Muscle layer of duodenum (tissue), 2 donors: ENCODE results near the gene FADS1.

Source experiments
- H3K27ac ChIP-seq: one replicate; pipeline ENCODE4 v1.7.0; 2013; ENCODE audit warnings: mild to moderate bottlenecking, low read length
- H3K27me3 ChIP-seq: one replicate; pipeline ENCODE4 v1.7.0; 2013; ENCODE audit warnings: low read depth, mild to moderate bottlenecking, control low read depth, low read length
- H3K36me3 ChIP-seq, 2 donors: one replicate each; pipeline ENCODE4 v1.7.0; 2013; ENCODE audit warnings: low read length in 2 of 2, control low read depth in 1 of 2, mild to moderate bottlenecking in 1 of 2; ENCODE audit not compliant: insufficient read depth in 2 of 2, control insufficient read depth in 1 of 2
- H3K4me1 ChIP-seq, 2 donors: one replicate each; pipeline ENCODE4 v1.7.0; 2013; ENCODE audit warnings: low read length in 2 of 2, mild to moderate bottlenecking in 2 of 2, control low read depth in 1 of 2, moderate library complexity in 1 of 2; ENCODE audit not compliant: insufficient read depth in 2 of 2, control insufficient read depth in 1 of 2
- H3K4me3 ChIP-seq, 2 donors: one replicate each; pipeline ENCODE4 v1.7.0; 2013; ENCODE audit warnings: low read length in 2 of 2, low read depth in 1 of 2, mild to moderate bottlenecking in 1 of 2
- H3K9me3 ChIP-seq, 2 donors: one replicate each; pipeline ENCODE4 v1.7.0; 2013; ENCODE audit warnings: low read length in 2 of 2, control low read depth in 1 of 2, mild to moderate bottlenecking in 1 of 2; ENCODE audit not compliant: control insufficient read depth in 1 of 2
- donor health status: healthy.

The FADS1 gene

DNA sequence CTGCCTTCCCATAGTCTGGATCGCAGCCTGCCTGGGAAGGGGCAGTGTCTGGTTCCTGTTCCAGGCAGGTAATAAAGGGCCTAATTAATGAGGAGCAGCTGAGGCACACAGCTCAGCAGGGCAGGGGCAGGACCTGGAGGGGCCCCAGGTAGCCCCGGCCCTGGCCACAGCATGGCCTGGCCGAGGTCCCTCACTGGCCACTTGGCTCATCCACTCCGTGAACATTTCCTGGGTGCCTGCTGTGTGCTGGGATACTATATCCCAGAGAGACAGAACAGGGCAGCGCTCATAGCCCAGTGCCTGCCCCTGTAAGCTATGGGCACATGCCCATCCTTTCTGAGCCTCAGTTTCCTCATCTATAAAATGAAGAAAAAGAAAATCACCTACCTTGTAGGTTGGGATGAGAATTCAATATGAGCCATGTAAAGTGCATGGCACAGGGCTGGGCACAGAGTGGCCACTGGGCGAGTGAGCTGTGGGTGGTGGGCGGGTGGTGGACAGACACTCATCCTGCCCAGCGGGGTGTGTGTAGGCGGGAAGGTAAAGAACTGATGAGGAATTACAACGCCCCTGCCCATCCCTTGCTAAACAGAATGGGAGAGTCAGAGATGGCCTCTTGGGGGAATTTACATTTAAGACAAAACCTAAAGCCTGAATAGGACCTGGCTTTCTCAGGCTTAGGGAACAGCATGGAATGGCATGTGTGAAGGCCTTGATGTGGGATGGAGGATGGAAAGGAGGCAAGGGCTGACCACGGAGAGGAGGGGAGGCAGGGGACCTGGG, 55.2 kb downstream of the FADS1 start:
- H3K9me3 ChIP-seq: no peaks in the 10 kb centered on the region
- no peak overlapping the region for H3K4me3 ChIP-seq
- no peaks in the 10 kb centered on the region for H3K4me1 ChIP-seq
- no peaks in the 10 kb centered on the region for H3K27me3 ChIP-seq
- no peaks in the 10 kb centered on the region for H3K36me3 ChIP-seq
- H3K27ac ChIP-seq: no peak overlapping the region

DNA sequence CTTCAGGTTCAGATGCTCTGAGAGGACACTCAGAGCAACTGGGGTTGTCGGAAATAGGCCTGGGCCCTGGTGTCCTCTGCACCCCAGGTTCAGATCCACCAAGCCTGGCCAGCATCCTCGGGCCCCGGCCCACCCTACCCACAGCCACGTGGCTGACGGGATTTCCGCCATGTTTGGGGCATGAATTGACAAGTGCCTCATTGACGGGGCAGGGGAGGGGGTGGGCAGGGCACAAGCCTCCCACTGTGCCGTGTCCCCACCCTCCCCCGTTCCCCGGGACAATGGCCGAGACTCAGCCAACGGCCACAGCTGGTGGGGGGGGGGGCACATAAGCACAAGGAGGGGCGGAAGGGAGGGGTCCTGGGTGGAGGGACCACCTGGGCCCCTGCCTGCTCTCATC, 55.9 kb downstream of the FADS1 start:
- no peak overlapping the region for H3K4me3 ChIP-seq
- no peaks in the 10 kb centered on the region for H3K4me1 ChIP-seq
- no peak overlapping the region for H3K27ac ChIP-seq
- no peaks in the 10 kb centered on the region for H3K9me3 ChIP-seq
- H3K27me3 ChIP-seq: no peaks in the 10 kb centered on the region
- H3K36me3 ChIP-seq: no peaks in the 10 kb centered on the region

DNA sequence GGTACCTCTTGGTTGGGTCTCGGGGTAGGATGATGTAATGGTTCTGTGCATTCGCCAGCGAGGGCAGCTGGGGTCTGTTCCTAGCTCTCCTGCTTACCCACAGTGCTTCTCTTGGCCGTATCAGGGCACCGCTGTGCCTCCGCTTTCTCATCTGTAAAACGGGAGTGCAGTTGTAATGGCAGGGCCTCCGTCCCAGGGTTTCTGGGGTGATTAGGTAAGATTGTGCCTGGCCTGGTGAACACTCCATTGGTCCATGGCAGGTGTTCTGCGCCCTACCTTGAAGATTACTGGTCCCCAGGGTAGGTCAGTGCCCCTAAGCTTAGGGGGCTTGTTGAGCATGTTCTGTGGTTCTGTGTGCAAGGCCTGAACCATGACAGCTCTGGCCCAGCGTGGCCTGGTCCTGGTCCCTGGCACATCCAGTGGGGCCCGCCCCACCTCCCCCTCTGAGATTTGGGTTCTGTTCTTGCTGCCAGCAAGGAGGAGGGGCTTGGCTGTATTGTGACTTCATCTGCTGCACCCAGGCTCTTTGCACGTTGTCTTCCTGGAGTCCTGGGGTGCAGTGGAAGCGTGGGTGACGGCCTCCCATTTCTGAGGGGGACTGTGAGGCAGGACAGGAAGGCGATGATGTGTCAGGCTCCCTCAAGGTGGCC, 59.5 kb downstream of the FADS1 start:
- Histone ChIP-seq H3K27me3 (no peaks in the 10 kb centered on the region), H3K4me3 (no peak overlapping the region), H3K27ac (peak overlapping the region; percentile 72), H3K9me3 (no peaks in the 10 kb centered on the region), H3K36me3 (no peaks in the 10 kb centered on the region), H3K4me1 (peaks cover 0 to 5% of the 10 kb centered on the region in 2 donors)

DNA sequence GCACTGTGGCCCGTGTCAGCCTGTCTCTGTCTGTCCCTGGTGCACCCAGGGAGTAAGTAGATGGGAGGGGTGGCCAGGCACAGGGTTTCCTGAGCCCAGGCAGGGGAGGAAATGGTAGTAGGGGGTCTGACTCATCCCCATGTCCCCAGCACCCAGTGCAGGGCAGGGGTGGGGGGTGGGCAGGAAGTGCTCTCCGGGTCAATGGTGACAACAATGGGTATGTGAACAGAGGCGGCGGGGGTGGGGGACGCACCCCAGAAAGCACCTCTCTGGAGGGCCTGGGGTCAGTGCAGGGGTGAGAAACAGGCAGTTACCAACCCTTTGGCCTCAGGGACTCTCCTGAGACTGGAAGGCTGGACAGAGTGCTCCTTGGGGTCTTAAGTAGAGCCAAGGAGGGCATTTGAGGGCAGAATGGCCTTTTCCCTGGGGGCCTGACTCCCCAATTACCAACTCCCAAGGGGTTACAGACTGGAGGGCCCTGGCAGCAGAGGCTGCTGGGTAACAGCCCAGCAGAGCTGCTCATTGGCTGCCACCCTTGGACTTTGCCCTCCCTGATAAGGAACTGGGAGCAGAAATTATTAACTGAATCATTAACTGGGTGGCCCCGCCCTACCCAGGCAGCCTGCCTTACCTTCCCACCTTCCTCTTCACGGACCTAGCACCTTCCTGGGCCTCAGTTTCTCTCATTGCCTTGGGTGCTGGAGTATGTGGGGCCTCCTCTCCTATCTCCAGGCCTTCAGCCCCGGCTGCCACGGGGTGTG, 60.2 kb downstream of the FADS1 start:
- H3K36me3 ChIP-seq: no peaks in the 10 kb centered on the region
- peaks cover 3 to 5% of the 10 kb centered on the region in 2 donors for H3K4me1 ChIP-seq
- H3K9me3 ChIP-seq: no peaks in the 10 kb centered on the region
- no peak overlapping the region for H3K4me3 ChIP-seq
- H3K27ac ChIP-seq: peak overlapping the region; percentile 72
- no peaks in the 10 kb centered on the region for H3K27me3 ChIP-seq

DNA sequence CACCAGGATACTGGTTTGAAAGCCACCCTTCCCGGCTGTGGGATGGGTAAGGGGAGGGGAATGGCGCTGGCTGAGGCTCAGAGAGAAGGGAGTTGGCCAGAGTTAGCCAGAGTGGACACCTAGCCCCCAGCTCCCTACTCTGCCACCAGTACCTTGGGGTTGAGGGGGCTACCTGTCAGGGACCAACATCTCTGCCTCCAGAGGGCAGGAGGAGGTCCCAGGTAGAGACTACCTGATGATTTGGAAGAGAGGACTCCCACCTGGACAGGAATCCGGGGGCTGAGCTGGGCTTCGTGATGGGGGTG, 60.7 kb downstream of the FADS1 start:
- Histone ChIP-seq H3K27me3 (no peaks in the 10 kb centered on the region), H3K9me3 (no peaks in the 10 kb centered on the region), H3K36me3 (no peaks in the 10 kb centered on the region), H3K4me3 (no peak overlapping the region), H3K27ac (peak overlapping the region; percentile 69), H3K4me1 (peaks cover 3 to 5% of the 10 kb centered on the region in 2 donors)

DNA sequence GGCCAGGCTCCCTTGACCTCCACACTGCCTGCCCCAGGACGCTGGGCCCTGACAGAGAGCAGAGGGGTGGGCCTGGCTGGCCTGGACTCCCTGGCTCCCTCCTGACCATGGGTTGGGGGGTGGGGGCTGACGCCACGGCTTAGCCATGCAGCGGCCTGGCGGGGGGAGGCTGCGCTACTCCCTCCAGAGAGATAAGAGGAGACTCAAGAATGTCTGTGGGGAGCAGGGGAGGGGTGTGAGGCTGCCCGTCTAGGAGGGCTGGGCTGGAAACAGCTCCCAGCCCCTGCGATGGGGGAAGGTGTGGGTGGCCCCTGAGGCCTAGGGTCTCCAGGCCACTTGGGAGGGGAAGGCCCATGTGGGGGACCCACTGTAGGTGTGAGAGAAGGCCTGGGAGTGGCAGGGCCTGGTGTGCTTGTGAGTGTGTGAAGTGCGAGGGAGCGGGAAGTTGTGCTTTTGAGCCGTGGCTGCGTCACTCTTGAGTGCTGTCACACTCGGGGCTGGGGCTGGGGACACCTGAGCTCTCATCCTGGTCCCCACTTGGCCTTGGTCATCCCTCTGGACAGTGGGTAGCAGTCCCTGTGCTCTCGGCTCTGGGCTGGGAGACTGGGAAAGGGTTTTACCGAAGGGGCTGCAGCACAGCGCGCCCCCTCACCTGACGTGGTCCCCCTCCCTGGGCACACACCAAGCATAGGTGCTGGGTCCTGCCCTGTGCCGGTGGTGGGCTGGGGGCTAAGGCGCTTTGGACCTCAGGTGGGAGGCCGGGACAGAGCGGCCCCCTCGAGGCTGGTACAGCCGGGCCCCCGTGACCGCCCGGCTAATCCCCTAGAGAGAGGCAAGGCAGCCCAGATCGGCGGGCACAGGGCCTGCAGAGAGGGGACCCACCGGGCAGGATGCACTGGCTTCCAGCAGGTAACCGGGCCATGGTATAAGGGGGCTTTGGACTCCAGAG, 62.0 kb downstream of the FADS1 start:
- peak overlapping the region; percentile 69 for H3K27ac ChIP-seq
- H3K27me3 ChIP-seq: no peaks in the 10 kb centered on the region
- no peaks in the 10 kb centered on the region for H3K9me3 ChIP-seq
- no peaks in the 10 kb centered on the region for H3K36me3 ChIP-seq
- H3K4me3 ChIP-seq: no peak overlapping the region
- peaks cover 3 to 5% of the 10 kb centered on the region in 2 donors for H3K4me1 ChIP-seq

DNA sequence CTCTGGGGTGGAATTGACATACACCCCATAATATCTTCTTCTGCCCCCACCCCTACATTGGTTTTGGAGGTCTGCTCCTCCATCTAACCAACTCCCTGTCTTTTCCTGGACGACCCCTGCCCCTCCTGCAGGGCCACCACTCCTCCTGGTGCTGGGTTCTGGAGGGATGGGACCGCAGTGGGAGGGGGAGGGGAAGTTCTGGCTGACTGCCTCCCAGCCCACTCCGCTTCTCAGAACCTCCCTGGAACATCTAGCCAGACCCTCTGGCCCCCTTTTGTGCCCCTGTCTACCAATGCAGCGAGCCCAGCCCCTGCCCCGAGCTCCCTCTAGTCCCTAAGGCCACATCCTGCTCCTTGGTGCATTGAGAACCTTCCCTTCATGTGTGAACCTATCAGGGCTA, 63.1 kb downstream of the FADS1 start:
- H3K27me3 ChIP-seq: no peaks in the 10 kb centered on the region
- H3K36me3 ChIP-seq: no peaks in the 10 kb centered on the region
- H3K27ac ChIP-seq: peak overlapping the region; percentile 8
- peak overlapping the region in 1 of 2 donors; percentile 60 for H3K4me3 ChIP-seq
- peaks cover 3 to 5% of the 10 kb centered on the region in 2 donors for H3K4me1 ChIP-seq
- no peaks in the 10 kb centered on the region for H3K9me3 ChIP-seq

DNA sequence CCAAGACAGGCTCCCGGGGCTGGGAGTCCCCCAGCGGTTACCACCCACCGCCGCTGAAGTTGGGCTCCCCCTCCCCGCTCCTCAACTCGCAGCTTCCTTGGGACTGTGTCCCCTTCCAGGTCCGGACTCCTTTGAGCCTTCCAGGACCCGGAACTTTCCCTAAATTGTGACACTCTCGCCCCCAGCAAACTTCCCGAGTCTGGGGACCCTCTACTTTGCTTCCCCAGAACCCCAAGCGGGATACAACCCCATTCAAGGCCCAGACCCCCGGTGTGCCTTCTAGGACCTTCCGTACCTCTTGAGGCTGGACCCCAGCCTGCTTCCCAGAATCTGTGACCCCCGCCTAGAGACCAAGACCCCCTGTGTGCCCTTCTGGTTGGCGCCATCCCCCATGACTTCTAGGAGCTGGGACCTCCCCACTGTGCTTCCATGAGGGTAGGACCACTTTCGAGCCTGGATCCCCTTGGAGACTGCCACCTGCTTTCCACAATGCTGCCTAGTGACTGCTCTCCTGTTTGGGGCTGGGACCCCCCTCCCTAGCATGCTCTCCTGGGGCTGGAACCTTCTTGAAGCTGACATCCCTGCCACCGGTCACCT, 63.8 kb downstream of the FADS1 start:
- Histone ChIP-seq H3K4me1 (peaks cover 3 to 5% of the 10 kb centered on the region in 2 donors), H3K27me3 (no peaks in the 10 kb centered on the region), H3K27ac (peak overlapping the region; percentile 67), H3K36me3 (no peaks in the 10 kb centered on the region), H3K4me3 (peak overlapping the region; percentile 53 to 60), H3K9me3 (no peaks in the 10 kb centered on the region)

DNA sequence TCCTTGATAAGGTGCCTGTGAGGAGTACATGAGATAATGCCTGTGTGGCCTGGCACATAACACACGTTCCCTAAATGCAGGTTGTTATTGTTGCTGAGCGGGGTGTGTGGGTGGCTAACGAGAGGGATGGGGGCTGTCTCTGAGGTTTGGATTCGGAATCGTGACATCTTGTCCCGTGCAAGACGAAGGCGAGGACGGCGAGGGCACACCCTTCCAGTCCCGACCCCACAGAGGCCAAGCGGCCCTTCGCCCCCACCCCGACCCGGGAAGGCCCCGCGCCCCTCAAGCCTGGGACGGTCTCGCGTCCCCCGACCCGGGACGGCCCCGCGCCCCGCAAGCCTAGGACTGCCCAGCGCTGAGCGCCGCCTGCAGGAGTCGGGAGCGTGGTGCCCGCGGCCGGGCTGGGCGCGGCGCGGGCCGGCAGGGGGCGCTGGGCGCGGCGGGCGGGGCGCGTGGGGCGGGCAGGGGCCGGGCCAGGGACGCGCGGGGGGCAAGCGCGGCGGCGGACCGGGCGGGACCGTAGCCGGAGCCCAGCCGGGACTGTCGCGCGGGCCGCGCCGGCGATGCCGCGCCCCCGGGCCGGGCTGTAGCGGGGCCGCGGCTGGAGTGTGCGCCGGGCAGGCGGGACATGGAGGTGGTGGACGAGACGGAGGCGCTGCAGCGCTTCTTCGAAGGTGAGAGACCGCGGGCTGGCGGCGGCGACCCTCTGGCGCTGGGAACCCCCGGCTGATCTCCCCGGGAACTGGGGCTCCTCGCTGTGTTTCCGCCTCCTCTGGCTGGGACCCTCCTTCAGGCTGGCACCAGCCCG, 64.5 kb downstream of the FADS1 start, which contains the start of gene MYRF:
Gene MYRF, plus strand, starts transcription at position 520 of the 808 bp plus-strand sequence. Its CDS starts 109 bp downstream, at position 629.
- no peaks in the 10 kb centered on the region for H3K9me3 ChIP-seq
- H3K36me3 ChIP-seq: no peaks in the 10 kb centered on the region
- no peaks in the 10 kb centered on the region for H3K27me3 ChIP-seq
- H3K4me1 ChIP-seq: peaks cover 3 to 5% of the 10 kb centered on the region in 2 donors
- peak within 1 kb of the TSS; percentile 53 to 60 for H3K4me3 ChIP-seq
- H3K27ac ChIP-seq: peak within 1 kb of the TSS; percentile 67

DNA sequence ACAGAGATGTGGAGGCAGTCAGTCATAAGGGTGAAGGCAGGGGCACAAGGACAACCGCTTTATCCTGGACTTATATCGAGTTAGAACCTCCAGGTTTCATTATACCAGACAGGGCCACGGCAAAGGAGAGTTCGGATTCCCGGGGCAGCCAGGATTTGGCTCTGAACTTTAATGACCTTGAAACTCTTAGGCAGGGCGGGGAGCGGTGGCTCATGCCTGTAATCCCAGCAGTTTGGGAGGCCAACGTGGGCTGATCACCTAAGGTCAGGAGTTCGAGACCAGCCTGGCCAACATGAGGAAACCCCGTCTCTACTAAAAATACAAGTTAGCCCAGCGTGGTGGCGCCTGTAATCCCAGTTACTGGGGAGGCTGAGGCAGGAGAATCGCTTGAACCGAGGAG, 65.4 kb downstream of the FADS1 start:
- H3K4me3 ChIP-seq: no peak overlapping the region

More for the DNA sequence above, 65.4 kb downstream of the FADS1 start:
- H3K4me1 ChIP-seq: peaks cover 3 to 5% of the 10 kb centered on the region in 2 donors
- H3K27ac ChIP-seq: no peak overlapping the region
- H3K9me3 ChIP-seq: no peaks in the 10 kb centered on the region
- no peaks in the 10 kb centered on the region for H3K36me3 ChIP-seq
- no peaks in the 10 kb centered on the region for H3K27me3 ChIP-seq
